ENCODE results near the gene DCTN3.
A peak's percentile ranks its signal among the peaks of the same experiment; 100 is the strongest.

DCTN3 gene

GRCh38 chr9:34633166-34633565 lies 12.9 kb upstream of the DCTN3 start:
- Histone ChIP-seq H3K4me3 (ENCODE audit: low read length) (no peak overlapping the region), H3K9ac (ENCODE audit: low read depth, low read length) (no peak overlapping the region), H3K36me3 (ENCODE audit: insufficient read depth, low read length) (peaks cover 8% of the 10 kb centered on the region), H3K27ac (ENCODE audit: low read depth, low read length) (no peak overlapping the region), H3K27me3 (ENCODE audit: insufficient read depth, low read length) (peaks cover 54% of the 10 kb centered on the region), H3K4me1 (ENCODE audit: insufficient read depth, low read length) (peaks cover 4% of the 10 kb centered on the region; the same call in 1 of the 2 replicates), H3K9me3 (ENCODE audit: insufficient read depth, low read depth, low read length) (no peaks in the 10 kb centered on the region)
- 63% methylated on average over 5 of the region's 5 CpGs for WGBS

- Histone ChIP-seq H3K9me3 (ENCODE audit: insufficient read depth, low read depth, low read length) (no peaks in the 10 kb centered on the region), H3K4me3 (ENCODE audit: low read length) (no peak overlapping the region), H3K9ac (ENCODE audit: low read depth, low read length) (no peak overlapping the region), H3K27me3 (ENCODE audit: insufficient read depth, low read length) (peaks cover 72% of the 10 kb centered on the region), H3K36me3 (ENCODE audit: insufficient read depth, low read length) (peaks cover 7% of the 10 kb centered on the region), H3K27ac (ENCODE audit: low read depth, low read length) (no peak overlapping the region), H3K4me1 (ENCODE audit: insufficient read depth, low read length) (peaks cover 3% of the 10 kb centered on the region; the same call in 1 of the 2 replicates)
- WGBS, result 46% methylated on average over 5 of the region's 5 CpGs
Observed at GRCh38 chr9:34630402-34631154, 10.3 kb upstream of the DCTN3 start.

DNA sequence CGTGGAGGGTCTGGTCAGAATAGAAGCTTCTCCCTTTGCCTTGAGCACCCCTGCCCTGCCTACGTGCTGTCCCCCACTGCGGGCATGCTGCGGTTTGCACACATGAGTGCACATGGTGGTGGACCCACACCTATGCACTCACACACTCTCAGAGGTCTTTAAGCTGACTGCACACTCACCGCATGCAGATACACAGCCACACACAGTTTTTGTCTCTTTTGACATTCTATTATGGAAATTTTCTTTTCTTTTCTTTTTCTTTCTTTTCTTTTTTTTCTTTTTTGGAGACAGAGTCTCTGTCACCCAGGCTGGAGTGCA lies 9.2 kb upstream of the DCTN3 start:
- no peak overlapping the region for H3K9ac ChIP-seq (ENCODE audit: low read depth, low read length)
- no peak overlapping the region for H3K27ac ChIP-seq (ENCODE audit: low read depth, low read length)
- WGBS, result 36% methylated on average over 5 of the region's 5 CpGs
- peaks cover 10% of the 10 kb centered on the region; the same call in 1 of the 2 replicates for H3K4me1 ChIP-seq (ENCODE audit: insufficient read depth, low read length)
- H3K36me3 ChIP-seq (ENCODE audit: insufficient read depth, low read length), result no peaks in the 10 kb centered on the region
- no peaks in the 10 kb centered on the region for H3K9me3 ChIP-seq (ENCODE audit: insufficient read depth, low read depth, low read length)
- peak overlapping the region; percentile 51; the same call in 1 of the 2 replicates for H3K4me3 ChIP-seq (ENCODE audit: low read length)
- H3K27me3 ChIP-seq (ENCODE audit: insufficient read depth, low read length), result peaks cover 83% of the 10 kb centered on the region

- H3K27ac ChIP-seq (ENCODE audit: low read depth, low read length), result no peak within 1 kb of the TSS
- no peaks in the 10 kb centered on the region for H3K9me3 ChIP-seq (ENCODE audit: insufficient read depth, low read depth, low read length)
- H3K36me3 ChIP-seq (ENCODE audit: insufficient read depth, low read length), result no peaks in the 10 kb centered on the region
- peaks cover 13% of the 10 kb centered on the region; the same call in 1 of the 2 replicates for H3K4me1 ChIP-seq (ENCODE audit: insufficient read depth, low read length)
- peaks cover 89% of the 10 kb centered on the region for H3K27me3 ChIP-seq (ENCODE audit: insufficient read depth, low read length)
- 2% methylated on average over 69 of the region's 69 CpGs for WGBS
- peak within 1 kb of the TSS; percentile 51 for H3K4me3 ChIP-seq (ENCODE audit: low read length)
- no peak within 1 kb of the TSS for H3K9ac ChIP-seq (ENCODE audit: low read depth, low read length)
Observed at GRCh38 chr9:34628656-34629490, 8.6 kb upstream of the DCTN3 start, which contains the start of gene ARID3C. TSS of gene ARID3C (minus strand) at chr9:34629066. CDS start at chr9:34628014, 1,052 bp downstream.

DNA sequence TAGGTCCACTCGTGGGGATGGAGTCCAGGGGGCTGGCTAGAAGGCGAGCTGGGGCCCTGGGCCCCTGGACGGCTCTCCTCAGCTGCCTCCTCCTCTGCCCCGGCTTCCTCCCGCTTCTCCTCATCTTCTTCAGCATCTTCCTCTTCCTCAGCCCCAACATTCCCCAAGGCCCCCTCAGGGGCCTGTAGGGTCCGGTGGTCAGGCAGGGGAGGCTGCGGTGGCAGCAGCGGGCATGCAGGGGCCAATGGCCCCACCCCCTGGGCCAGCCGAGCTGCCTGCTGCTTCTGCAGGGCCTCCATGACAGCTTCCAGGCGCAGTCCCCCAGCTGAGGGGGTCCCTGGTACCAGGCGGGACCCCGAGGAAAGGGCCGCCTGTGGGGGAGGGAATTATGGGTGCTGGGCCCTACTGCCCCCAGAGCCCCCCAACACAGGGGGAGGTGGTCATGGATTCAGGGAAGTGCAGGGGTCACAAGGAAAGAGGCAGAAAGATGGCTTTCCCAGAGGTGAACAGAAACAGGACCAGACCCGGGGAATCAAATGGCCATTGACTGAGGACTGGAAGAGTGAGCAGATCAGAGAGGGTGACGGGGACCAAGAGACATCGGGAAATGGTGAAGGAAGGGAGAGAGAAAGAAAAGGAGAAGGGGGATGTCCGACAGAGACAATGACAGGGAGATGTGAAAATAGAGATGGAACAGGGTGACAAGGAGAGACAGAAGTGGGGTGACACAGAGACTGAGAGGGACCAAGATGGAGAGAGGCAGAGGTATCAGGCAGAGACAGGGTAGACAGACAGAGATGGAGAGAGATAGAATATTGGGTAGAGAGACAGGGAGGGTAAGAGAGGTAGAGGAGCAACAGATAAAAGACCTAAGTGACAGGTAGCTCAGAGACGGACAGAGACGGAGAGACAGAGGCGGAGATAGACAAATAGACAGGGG lies 7.7 kb upstream of the DCTN3 start:
- peaks cover 97% of the 10 kb centered on the region for H3K27me3 ChIP-seq (ENCODE audit: insufficient read depth, low read length)
- H3K36me3 ChIP-seq (ENCODE audit: insufficient read depth, low read length), result no peaks in the 10 kb centered on the region
- H3K4me3 ChIP-seq (ENCODE audit: low read length), result peak overlapping the region; percentile 51
- H3K4me1 ChIP-seq (ENCODE audit: insufficient read depth, low read length), result peaks cover 11% of the 10 kb centered on the region; the same call in 1 of the 2 replicates
- WGBS, result 62% methylated on average over 20 of the region's 20 CpGs
- H3K27ac ChIP-seq (ENCODE audit: low read depth, low read length), result no peak overlapping the region
- H3K9me3 ChIP-seq (ENCODE audit: insufficient read depth, low read depth, low read length), result no peaks in the 10 kb centered on the region
- H3K9ac ChIP-seq (ENCODE audit: low read depth, low read length), result no peak overlapping the region

DNA sequence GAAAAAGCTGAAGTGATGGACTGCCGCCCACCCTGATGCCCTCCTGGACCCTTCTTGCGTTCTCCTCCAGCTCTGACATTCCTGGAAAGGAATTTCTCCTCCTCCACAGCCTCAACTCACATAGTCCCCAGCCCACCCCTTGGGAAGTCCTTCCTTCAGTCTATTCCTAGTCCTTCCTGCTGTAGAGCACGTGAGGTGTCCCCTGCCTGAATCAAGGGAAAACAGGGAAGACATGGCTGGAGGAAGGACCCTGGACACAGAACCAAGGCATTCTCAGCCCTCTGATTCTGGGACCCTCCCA lies 4.8 kb upstream of the DCTN3 start:
- no peak overlapping the region for H3K27ac ChIP-seq (ENCODE audit: low read depth, low read length)
- H3K9ac ChIP-seq (ENCODE audit: low read depth, low read length), result no peak overlapping the region
- 57% methylated on average over 3 of the region's 3 CpGs for whole genome bisulfite sequencing
- peaks cover 86% of the 10 kb centered on the region for H3K27me3 ChIP-seq (ENCODE audit: insufficient read depth, low read length)
- no peaks in the 10 kb centered on the region for H3K36me3 ChIP-seq (ENCODE audit: insufficient read depth, low read length)
- no peak overlapping the region for H3K4me3 ChIP-seq (ENCODE audit: low read length)
- peaks cover 11% of the 10 kb centered on the region; the same call in 1 of the 2 replicates for H3K4me1 ChIP-seq (ENCODE audit: insufficient read depth, low read length)
- H3K9me3 ChIP-seq (ENCODE audit: insufficient read depth, low read depth, low read length), result no peaks in the 10 kb centered on the region

DNA sequence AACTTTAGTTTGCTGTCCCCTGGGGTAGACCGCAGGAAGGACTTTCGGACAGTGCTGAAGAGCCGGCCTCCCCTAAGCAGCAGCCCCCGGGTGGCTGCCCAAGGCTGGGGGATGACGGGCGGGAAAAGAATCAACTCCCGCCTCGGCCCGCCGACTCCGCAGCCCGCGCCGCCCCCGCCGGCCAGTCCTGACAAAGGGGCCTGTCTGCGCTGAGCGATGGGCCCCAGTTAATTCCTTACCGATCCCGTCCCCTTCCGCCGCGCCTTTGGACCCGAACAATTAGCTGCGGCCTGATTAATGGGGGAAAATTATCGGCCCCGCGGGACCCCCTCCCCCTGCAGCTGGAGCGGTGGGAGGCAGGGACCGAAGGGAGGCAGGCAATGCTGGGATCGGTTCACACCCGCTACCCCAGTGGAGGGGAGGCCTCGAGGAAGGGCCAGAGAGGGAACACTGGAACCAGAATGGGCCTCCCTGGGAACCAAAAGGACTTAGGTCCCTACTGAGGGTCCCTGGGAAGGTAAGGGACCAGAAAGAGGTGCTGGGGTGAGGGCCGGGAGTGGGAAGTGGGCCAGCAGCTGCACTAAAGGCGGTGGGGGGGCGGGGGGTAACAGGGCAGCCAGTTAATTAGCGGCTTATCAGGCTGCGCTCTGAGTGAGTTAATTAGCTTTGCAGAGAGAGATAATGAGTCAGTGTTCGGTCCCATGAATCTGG lies 4.3 kb upstream of the DCTN3 start:
- WGBS, result 16% methylated on average over 39 of the region's 39 CpGs
- Histone ChIP-seq H3K4me1 (ENCODE audit: insufficient read depth, low read length) (peaks cover 11% of the 10 kb centered on the region; the same call in 1 of the 2 replicates), H3K36me3 (ENCODE audit: insufficient read depth, low read length) (no peaks in the 10 kb centered on the region), H3K27ac (ENCODE audit: low read depth, low read length) (no peak overlapping the region), H3K9ac (ENCODE audit: low read depth, low read length) (peak overlapping the region; percentile 27; the same call in 1 of the 2 replicates), H3K27me3 (ENCODE audit: insufficient read depth, low read length) (peaks cover 82% of the 10 kb centered on the region), H3K9me3 (ENCODE audit: insufficient read depth, low read depth, low read length) (no peaks in the 10 kb centered on the region), H3K4me3 (ENCODE audit: low read length) (peak overlapping the region; percentile 42)

DNA sequence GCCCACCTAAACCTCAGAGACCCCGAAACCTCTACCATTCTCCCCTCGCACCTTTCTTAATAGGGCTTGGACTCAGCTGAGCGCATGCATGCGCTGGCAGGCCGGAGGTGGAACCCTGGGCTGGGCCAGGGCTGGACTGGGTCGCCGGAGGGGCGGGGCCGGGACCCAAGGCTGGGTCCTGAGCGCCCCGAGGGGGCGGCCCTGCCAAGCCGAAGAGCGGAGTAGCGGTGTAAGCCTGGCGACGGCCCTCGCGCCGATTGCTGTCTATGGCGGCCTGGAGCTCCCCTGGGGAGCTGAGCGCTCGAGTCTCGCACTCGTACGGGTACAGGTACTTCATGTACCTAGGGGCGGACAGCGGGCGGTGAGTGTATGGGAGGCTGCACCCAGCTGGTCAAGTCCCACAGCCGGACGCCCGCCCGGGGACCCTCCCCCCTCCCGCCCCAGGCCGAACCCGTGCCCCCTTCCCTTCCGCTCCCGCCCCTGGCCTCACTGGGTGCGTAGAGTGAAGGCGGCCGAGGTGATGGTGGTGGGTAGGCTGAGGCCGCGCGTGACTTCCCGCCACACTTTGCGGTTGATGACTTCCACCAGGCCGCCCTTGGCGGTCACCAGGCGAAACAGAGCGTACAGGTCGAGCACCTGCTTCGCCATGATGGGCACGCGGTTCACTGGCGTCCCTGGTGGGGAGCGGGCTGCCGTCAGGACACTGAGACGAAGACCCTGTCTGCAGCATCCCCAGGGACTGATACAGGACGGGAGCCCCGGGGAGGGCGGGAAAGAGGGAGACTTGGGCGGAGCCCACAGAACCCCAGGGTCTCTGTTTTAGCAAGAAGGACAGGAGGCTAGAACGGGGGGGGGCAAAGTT lies 3.3 kb upstream of the DCTN3 start:
- Histone ChIP-seq H3K27ac (ENCODE audit: low read depth, low read length) (no peak overlapping the region), H3K4me1 (ENCODE audit: insufficient read depth, low read length) (peaks cover 11% of the 10 kb centered on the region; the same call in 1 of the 2 replicates), H3K9ac (ENCODE audit: low read depth, low read length) (no peak overlapping the region), H3K4me3 (ENCODE audit: low read length) (no peak overlapping the region), H3K36me3 (ENCODE audit: insufficient read depth, low read length) (no peaks in the 10 kb centered on the region), H3K27me3 (ENCODE audit: insufficient read depth, low read length) (peaks cover 75% of the 10 kb centered on the region), H3K9me3 (ENCODE audit: insufficient read depth, low read depth, low read length) (no peaks in the 10 kb centered on the region)
- 92% methylated on average over 62 of the region's 63 CpGs for WGBS

DNA sequence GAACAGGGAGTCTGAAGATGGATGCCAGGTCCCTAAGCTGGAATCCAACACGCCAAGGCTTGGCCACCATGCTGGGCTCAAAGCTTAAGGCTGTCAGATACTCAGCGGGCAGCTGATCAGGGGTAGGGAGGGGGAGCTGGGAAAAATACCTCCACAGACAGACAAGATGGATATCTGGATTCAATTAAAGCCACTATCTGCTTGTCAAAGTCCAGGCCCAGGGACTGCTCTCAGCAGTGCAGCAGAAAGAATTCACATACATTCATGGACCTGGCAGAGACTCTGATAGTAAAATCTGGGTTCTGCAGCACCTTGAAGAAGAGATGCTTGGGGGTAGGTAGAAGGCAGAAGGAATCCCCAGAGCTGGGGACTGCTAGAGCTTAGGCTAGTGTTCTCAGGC lies 5.2 kb downstream of the DCTN3 start:
- H3K4me3 ChIP-seq (ENCODE audit: low read length), result no peak overlapping the region
- peaks cover 14% of the 10 kb centered on the region for H3K27me3 ChIP-seq (ENCODE audit: insufficient read depth, low read length)
- no peaks in the 10 kb centered on the region for H3K9me3 ChIP-seq (ENCODE audit: insufficient read depth, low read depth, low read length)
- 69% methylated on average over 2 of the region's 2 CpGs for WGBS
- H3K4me1 ChIP-seq (ENCODE audit: insufficient read depth, low read length), result peaks cover 5% of the 10 kb centered on the region; the same call in 1 of the 2 replicates
- 0 out of 2 replicates have a peak, but pooled peaks cover 8% of the 10 kb centered on the region for H3K36me3 ChIP-seq (ENCODE audit: insufficient read depth, low read length)
- no peak overlapping the region for H3K27ac ChIP-seq (ENCODE audit: low read depth, low read length)
- no peak overlapping the region for H3K9ac ChIP-seq (ENCODE audit: low read depth, low read length)
